Measurements from ENCODE around the gene SBNO1.
"Not testable (repeated sequence)": the region's sequence is repeated elsewhere in the genome, so short reads cannot be mapped to it uniquely, and the experiment has no call there.

SBNO1 gene

GRCh38 chr12:123254853-123255446 is 109.7 kb downstream of the SBNO1 start:
- no peak overlapping the region for H3K4me3 ChIP-seq (ENCODE audit: low read length)
- H2AFZ ChIP-seq (ENCODE audit: low read depth, low read length): no peak overlapping the region
- no peaks in the 10 kb centered on the region for H3K9me3 ChIP-seq (ENCODE audit: low read length)
- H3K36me3 ChIP-seq (ENCODE audit: insufficient read depth, low read length): peaks cover 59% of the 10 kb centered on the region
- no peaks in the 10 kb centered on the region for H3K27me3 ChIP-seq (ENCODE audit: insufficient read depth, low read length)
- H3K4me1 ChIP-seq (ENCODE audit: insufficient read depth, low read length): no peaks in the 10 kb centered on the region

GRCh38 chr12:123253641-123254459 is 110.8 kb downstream of the SBNO1 start:
- no peak overlapping the region for H3K4me3 ChIP-seq (ENCODE audit: low read length)
- no peaks in the 10 kb centered on the region for H3K4me1 ChIP-seq (ENCODE audit: insufficient read depth, low read length)
- no peak overlapping the region for H2AFZ ChIP-seq (ENCODE audit: low read depth, low read length)
- no peaks in the 10 kb centered on the region for H3K27me3 ChIP-seq (ENCODE audit: insufficient read depth, low read length)
- H3K36me3 ChIP-seq (ENCODE audit: insufficient read depth, low read length): peaks cover 52% of the 10 kb centered on the region
- peaks cover 6% of the 10 kb centered on the region for H3K9me3 ChIP-seq (ENCODE audit: low read length)

GRCh38 chr12:123252365-123252764 is 112.3 kb downstream of the SBNO1 start:
- not testable (repeated sequence) for H3K27me3 ChIP-seq (ENCODE audit: insufficient read depth, low read length); H3K9me3 ChIP-seq (ENCODE audit: low read length); H3K4me1 ChIP-seq (ENCODE audit: insufficient read depth, low read length); H2AFZ ChIP-seq (ENCODE audit: low read depth, low read length); H3K4me3 ChIP-seq (ENCODE audit: low read length)
- peaks cover 38% of the 10 kb centered on the region for H3K36me3 ChIP-seq (ENCODE audit: insufficient read depth, low read length)

GRCh38 chr12:123251403-123252076 is 113.1 kb downstream of the SBNO1 start:
- Histone ChIP-seq H3K4me3 (ENCODE audit: low read length) (no peak overlapping the region), H2AFZ (ENCODE audit: low read depth, low read length) (no peak overlapping the region), H3K36me3 (ENCODE audit: insufficient read depth, low read length) (peaks cover 32% of the 10 kb centered on the region), H3K27me3 (ENCODE audit: insufficient read depth, low read length) (no peaks in the 10 kb centered on the region), H3K4me1 (ENCODE audit: insufficient read depth, low read length) (no peaks in the 10 kb centered on the region), H3K9me3 (ENCODE audit: low read length) (peaks cover 8% of the 10 kb centered on the region)

GRCh38 chr12:123250471-123251383 is 113.9 kb downstream of the SBNO1 start:
- Histone ChIP-seq H3K36me3 (ENCODE audit: insufficient read depth, low read length) (peaks cover 25% of the 10 kb centered on the region), H3K4me1 (ENCODE audit: insufficient read depth, low read length) (no peaks in the 10 kb centered on the region), H3K9me3 (ENCODE audit: low read length) (peaks cover 10% of the 10 kb centered on the region), H3K27me3 (ENCODE audit: insufficient read depth, low read length) (no peaks in the 10 kb centered on the region), H3K4me3 (ENCODE audit: low read length) (no peak overlapping the region), H2AFZ (ENCODE audit: low read depth, low read length) (no peak overlapping the region)

GRCh38 chr12:123248996-123249741 is 115.5 kb downstream of the SBNO1 start:
- not testable (repeated sequence) for H3K4me3 ChIP-seq (ENCODE audit: low read length); H2AFZ ChIP-seq (ENCODE audit: low read depth, low read length); H3K4me1 ChIP-seq (ENCODE audit: insufficient read depth, low read length); H3K27me3 ChIP-seq (ENCODE audit: insufficient read depth, low read length)
- Histone ChIP-seq H3K36me3 (ENCODE audit: insufficient read depth, low read length) (peaks cover 16% of the 10 kb centered on the region), H3K9me3 (ENCODE audit: low read length) (peaks cover 11% of the 10 kb centered on the region)

- not testable (repeated sequence) for H3K27me3 ChIP-seq (ENCODE audit: insufficient read depth, low read length); H3K4me3 ChIP-seq (ENCODE audit: low read length); H2AFZ ChIP-seq (ENCODE audit: low read depth, low read length); H3K36me3 ChIP-seq (ENCODE audit: insufficient read depth, low read length); H3K4me1 ChIP-seq (ENCODE audit: insufficient read depth, low read length)
- peaks cover 11% of the 10 kb centered on the region for H3K9me3 ChIP-seq (ENCODE audit: low read length)
Observed at GRCh38 chr12:123248129-123248528, 116.5 kb downstream of the SBNO1 start.

- Histone ChIP-seq H3K4me3 (ENCODE audit: low read length) (no peak overlapping the region), H2AFZ (ENCODE audit: low read depth, low read length) (no peak overlapping the region), H3K36me3 (ENCODE audit: insufficient read depth, low read length) (peaks cover 9% of the 10 kb centered on the region), H3K4me1 (ENCODE audit: insufficient read depth, low read length) (peaks cover 6% of the 10 kb centered on the region), H3K27me3 (ENCODE audit: insufficient read depth, low read length) (no peaks in the 10 kb centered on the region), H3K9me3 (ENCODE audit: low read length) (peaks cover 11% of the 10 kb centered on the region)
Observed at GRCh38 chr12:123245678-123246077, 119.0 kb downstream of the SBNO1 start.

GRCh38 chr12:123243671-123244262 is 120.9 kb downstream of the SBNO1 start:
- Histone ChIP-seq H3K9me3 (ENCODE audit: low read length) (peaks cover 5% of the 10 kb centered on the region), H3K27me3 (ENCODE audit: insufficient read depth, low read length) (no peaks in the 10 kb centered on the region), H3K4me3 (ENCODE audit: low read length) (no peak overlapping the region), H3K4me1 (ENCODE audit: insufficient read depth, low read length) (peaks cover 6% of the 10 kb centered on the region), H2AFZ (ENCODE audit: low read depth, low read length) (no peak overlapping the region), H3K36me3 (ENCODE audit: insufficient read depth, low read length) (peaks cover 11% of the 10 kb centered on the region)

- Histone ChIP-seq H3K9me3 (ENCODE audit: low read length) (peaks cover 2% of the 10 kb centered on the region), H3K4me3 (ENCODE audit: low read length) (no peak overlapping the region), H2AFZ (ENCODE audit: low read depth, low read length) (no peak overlapping the region), H3K4me1 (ENCODE audit: insufficient read depth, low read length) (peaks cover 6% of the 10 kb centered on the region), H3K36me3 (ENCODE audit: insufficient read depth, low read length) (peaks cover 11% of the 10 kb centered on the region), H3K27me3 (ENCODE audit: insufficient read depth, low read length) (no peaks in the 10 kb centered on the region)
Observed at GRCh38 chr12:123242116-123242904, 122.3 kb downstream of the SBNO1 start.
